Mucosa of stomach (tissue), 1 donor: Measurements from ENCODE around the gene CEP68.

ENCODE experiments used
- H3K27me3 ChIP-seq: one replicate; pipeline ENCODE4 v1.7.0; 2013; ENCODE audit warnings: mild to moderate bottlenecking, low read length; ENCODE audit not compliant: control insufficient read depth, insufficient read depth
- H3K36me3 ChIP-seq: one replicate; pipeline ENCODE4 v1.7.0; 2013; ENCODE audit warnings: low read length; ENCODE audit not compliant: control insufficient read depth, insufficient read depth
- H3K4me1 ChIP-seq: one replicate; pipeline ENCODE4 v1.7.0; 2013; ENCODE audit warnings: mild to moderate bottlenecking, low read length; ENCODE audit not compliant: control insufficient read depth, insufficient read depth
- H3K4me3 ChIP-seq: one replicate; pipeline ENCODE4 v1.7.0; 2013; ENCODE audit warnings: low read length
- H3K9ac ChIP-seq: one replicate; pipeline ENCODE4 v1.7.0; 2013; ENCODE audit warnings: mild to moderate bottlenecking, low read length, moderate library complexity
- H3K9me3 ChIP-seq: one replicate; pipeline ENCODE4 v1.7.0; 2013; ENCODE audit warnings: mild to moderate bottlenecking, low read length, moderate library complexity; ENCODE audit not compliant: control insufficient read depth
- donor health status: Pancreatic carcinoma.

CEP68 gene

DNA sequence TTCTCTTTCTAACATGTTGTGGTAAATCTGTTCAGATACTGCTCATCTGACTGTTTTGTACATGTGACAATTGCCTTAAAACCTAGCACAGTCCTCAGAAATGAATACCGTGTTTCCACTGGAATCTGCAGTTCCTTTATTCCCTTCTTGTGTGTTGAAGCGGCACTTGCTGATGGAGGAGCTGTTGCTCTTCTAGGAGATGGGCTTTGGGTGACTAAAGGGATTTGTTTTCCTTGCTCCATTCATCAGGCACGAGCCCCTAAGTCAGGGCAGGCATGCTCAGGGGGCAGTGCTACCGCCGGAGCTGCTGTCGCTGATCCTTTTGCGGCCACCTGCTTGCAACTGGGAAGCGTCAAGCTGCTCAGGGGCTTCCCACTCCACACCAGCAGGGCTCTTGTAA, 32.5 kb upstream of the CEP68 start:
- no peaks in the 10 kb centered on the region for H3K36me3 ChIP-seq
- peaks cover 3% of the 10 kb centered on the region for H3K4me1 ChIP-seq

GRCh38 chr2:65024149-65024829, 31.9 kb upstream of the CEP68 start:
- no peak overlapping the region for H3K9ac ChIP-seq
- peaks cover 3% of the 10 kb centered on the region for H3K4me1 ChIP-seq
- H3K4me3 ChIP-seq, result no peak overlapping the region
- H3K27me3 ChIP-seq, result no peaks in the 10 kb centered on the region
- no peaks in the 10 kb centered on the region for H3K9me3 ChIP-seq
- no peaks in the 10 kb centered on the region for H3K36me3 ChIP-seq

More for the DNA sequence above, 32.5 kb upstream of the CEP68 start:
- Histone ChIP-seq H3K27me3 (no peaks in the 10 kb centered on the region), H3K9ac (no peak overlapping the region), H3K9me3 (no peaks in the 10 kb centered on the region), H3K4me3 (no peak overlapping the region)

- no peaks in the 10 kb centered on the region for H3K9me3 ChIP-seq
- no peaks in the 10 kb centered on the region for H3K36me3 ChIP-seq
- peaks cover 3% of the 10 kb centered on the region for H3K4me1 ChIP-seq
- H3K9ac ChIP-seq, result no peak overlapping the region
- no peaks in the 10 kb centered on the region for H3K27me3 ChIP-seq
- H3K4me3 ChIP-seq, result no peak overlapping the region
Measured at GRCh38 chr2:65025453-65026123, 30.6 kb upstream of the CEP68 start.

DNA sequence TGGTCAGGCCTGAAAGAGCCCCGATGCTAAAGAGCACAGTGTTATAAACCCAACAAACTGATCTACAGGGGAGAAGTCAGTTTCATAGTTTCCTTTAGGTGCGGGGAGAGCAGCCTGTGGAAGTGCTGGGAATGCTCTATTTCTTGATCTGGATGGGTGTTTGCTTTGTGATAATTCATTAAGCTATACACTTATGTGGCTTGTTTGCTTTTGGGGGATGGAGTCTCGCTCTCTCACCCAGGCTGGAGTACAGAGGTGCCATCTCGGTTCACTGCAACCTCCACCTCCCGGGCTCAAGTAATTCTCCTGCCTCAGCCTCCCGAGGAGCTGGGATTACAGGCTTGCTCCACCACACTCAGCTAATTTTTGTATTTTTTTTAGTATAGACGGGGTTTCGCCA, 30.1 kb upstream of the CEP68 start:
- Histone ChIP-seq H3K9me3 (no peaks in the 10 kb centered on the region), H3K9ac (no peak overlapping the region), H3K4me3 (no peak overlapping the region), H3K27me3 (no peaks in the 10 kb centered on the region), H3K4me1 (peaks cover 3% of the 10 kb centered on the region), H3K36me3 (no peaks in the 10 kb centered on the region)

- Histone ChIP-seq H3K36me3 (no peaks in the 10 kb centered on the region), H3K4me3 (no peak overlapping the region), H3K27me3 (no peaks in the 10 kb centered on the region), H3K9me3 (no peaks in the 10 kb centered on the region), H3K9ac (no peak overlapping the region), H3K4me1 (peaks cover 4% of the 10 kb centered on the region)
Measured at GRCh38 chr2:65026704-65027464, 29.3 kb upstream of the CEP68 start.

DNA sequence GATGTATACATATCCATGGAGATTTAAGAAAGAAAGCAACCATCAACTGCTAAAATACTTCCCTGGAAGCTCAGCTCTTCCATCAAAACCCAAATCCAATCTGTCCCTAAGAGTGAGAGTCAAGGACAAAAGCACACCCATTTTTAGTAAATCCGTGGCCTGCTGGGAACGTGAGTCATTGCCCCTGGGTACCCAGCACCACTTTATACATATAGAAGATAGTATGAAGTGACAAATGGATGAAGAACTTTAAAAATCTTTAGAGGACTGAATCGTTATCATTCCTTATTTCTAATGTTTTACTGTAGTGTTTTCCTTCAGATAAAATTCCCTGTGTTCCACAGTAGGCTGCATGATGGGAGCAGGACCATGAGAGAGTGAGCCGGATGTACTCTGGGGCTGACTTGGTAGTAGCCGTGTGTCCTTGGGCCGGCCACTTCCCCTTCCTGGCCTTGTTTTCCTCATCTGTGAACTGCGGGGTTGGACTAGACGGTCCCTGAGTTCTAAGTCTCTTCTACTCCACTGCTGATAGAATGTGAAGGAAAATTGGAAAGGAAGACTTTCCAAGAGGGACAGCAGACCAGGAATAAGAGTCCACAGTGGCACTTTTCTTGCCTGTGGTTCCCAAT, 28.5 kb upstream of the CEP68 start:
- H3K9ac ChIP-seq, result no peak overlapping the region
- H3K4me1 ChIP-seq, result peaks cover 11% of the 10 kb centered on the region
- no peaks in the 10 kb centered on the region for H3K9me3 ChIP-seq
- H3K27me3 ChIP-seq, result no peaks in the 10 kb centered on the region
- no peak overlapping the region for H3K4me3 ChIP-seq
- H3K36me3 ChIP-seq, result no peaks in the 10 kb centered on the region

- no peaks in the 10 kb centered on the region for H3K9me3 ChIP-seq
- no peaks in the 10 kb centered on the region for H3K36me3 ChIP-seq
- no peaks in the 10 kb centered on the region for H3K27me3 ChIP-seq
- H3K4me3 ChIP-seq, result no peak overlapping the region
- H3K4me1 ChIP-seq, result peaks cover 11% of the 10 kb centered on the region
- no peak overlapping the region for H3K9ac ChIP-seq
Measured at GRCh38 chr2:65030476-65031332, 25.5 kb upstream of the CEP68 start.

- Histone ChIP-seq H3K9ac (no peak overlapping the region), H3K4me1 (peaks cover 8% of the 10 kb centered on the region), H3K27me3 (no peaks in the 10 kb centered on the region), H3K9me3 (no peaks in the 10 kb centered on the region), H3K4me3 (no peak overlapping the region), H3K36me3 (no peaks in the 10 kb centered on the region)
Measured at GRCh38 chr2:65031341-65032018, 24.7 kb upstream of the CEP68 start.

DNA sequence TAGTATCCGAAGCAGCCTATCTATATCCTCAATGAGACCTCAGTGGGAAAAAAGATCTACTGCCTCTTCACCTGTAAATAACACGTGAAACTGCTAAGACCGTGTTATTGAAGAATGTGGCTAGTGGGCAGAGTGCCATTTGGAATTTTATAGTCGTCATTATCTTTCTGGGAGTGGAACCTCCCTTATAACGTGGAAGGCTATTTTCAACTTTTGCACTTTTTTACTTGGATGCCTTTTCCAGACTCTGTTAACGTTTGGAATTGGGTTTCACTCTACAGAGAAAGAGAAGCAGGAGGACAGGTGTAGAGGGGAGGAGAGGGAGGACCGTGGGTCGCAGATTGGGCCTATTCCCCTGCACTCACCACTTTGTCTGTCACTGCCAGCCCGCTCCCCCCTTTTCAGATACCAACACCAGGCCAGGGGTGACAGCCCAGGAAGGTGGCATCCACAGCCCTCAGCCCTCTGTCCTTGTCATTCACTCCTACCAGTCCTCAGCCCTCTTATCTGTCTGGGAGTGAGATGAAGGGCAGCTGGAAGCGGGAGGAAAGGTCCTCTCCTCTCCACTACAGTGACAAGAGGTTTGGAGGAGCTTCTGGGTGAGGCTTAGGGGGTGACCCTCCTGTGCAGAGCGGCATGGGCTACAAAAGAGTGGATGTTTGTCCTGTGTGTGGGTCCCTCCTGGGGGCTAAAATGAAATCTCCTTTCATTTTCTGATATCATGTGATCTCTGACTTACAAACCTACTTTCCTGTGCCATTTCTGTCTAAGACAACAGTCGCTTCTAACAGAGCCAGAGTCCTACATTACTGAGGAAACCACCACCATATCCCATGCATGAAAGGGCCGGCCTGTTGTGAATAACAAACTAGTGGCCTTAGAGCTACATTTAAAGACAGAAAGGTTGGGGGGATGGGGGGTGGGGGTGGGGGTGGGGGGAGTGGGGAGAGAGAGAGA, 23.9 kb upstream of the CEP68 start:
- no peak overlapping the region for H3K9ac ChIP-seq
- H3K9me3 ChIP-seq, result no peaks in the 10 kb centered on the region
- no peak overlapping the region for H3K4me3 ChIP-seq
- peaks cover 8% of the 10 kb centered on the region for H3K4me1 ChIP-seq
- no peaks in the 10 kb centered on the region for H3K27me3 ChIP-seq
- H3K36me3 ChIP-seq, result no peaks in the 10 kb centered on the region

DNA sequence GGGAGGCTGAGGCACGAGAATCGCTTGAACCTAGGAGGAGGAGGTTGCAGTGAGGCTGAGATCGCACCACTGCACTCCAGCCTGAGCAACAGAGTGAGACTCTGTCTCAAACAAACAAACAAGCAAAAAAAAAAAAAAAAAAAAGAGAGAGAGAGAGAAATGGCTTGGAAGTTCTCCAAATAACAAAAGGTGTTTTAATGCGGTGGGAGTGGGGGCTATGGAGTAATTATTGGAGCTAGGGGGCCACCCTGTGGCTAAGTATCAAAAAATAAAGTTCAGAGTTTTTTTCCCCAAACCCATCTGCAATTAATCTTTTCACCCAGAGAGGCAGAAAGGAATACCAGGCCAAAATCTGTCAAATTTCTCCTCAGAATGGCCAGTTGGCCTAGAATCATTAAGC, 23.0 kb upstream of the CEP68 start:
- peaks cover 8% of the 10 kb centered on the region for H3K4me1 ChIP-seq
- no peaks in the 10 kb centered on the region for H3K9me3 ChIP-seq
- H3K36me3 ChIP-seq, result no peaks in the 10 kb centered on the region
- no peak overlapping the region for H3K4me3 ChIP-seq
- H3K27me3 ChIP-seq, result no peaks in the 10 kb centered on the region
- H3K9ac ChIP-seq, result no peak overlapping the region
